ENCODE measurements around the gene PSTPIP1.
A peak's percentile ranks its signal among the peaks of the same experiment; 100 is the strongest.
"Not testable (repeated sequence)": the region's sequence is repeated elsewhere in the genome, so short reads cannot be mapped to it uniquely, and the experiment has no call there.

The PSTPIP1 gene

DNA sequence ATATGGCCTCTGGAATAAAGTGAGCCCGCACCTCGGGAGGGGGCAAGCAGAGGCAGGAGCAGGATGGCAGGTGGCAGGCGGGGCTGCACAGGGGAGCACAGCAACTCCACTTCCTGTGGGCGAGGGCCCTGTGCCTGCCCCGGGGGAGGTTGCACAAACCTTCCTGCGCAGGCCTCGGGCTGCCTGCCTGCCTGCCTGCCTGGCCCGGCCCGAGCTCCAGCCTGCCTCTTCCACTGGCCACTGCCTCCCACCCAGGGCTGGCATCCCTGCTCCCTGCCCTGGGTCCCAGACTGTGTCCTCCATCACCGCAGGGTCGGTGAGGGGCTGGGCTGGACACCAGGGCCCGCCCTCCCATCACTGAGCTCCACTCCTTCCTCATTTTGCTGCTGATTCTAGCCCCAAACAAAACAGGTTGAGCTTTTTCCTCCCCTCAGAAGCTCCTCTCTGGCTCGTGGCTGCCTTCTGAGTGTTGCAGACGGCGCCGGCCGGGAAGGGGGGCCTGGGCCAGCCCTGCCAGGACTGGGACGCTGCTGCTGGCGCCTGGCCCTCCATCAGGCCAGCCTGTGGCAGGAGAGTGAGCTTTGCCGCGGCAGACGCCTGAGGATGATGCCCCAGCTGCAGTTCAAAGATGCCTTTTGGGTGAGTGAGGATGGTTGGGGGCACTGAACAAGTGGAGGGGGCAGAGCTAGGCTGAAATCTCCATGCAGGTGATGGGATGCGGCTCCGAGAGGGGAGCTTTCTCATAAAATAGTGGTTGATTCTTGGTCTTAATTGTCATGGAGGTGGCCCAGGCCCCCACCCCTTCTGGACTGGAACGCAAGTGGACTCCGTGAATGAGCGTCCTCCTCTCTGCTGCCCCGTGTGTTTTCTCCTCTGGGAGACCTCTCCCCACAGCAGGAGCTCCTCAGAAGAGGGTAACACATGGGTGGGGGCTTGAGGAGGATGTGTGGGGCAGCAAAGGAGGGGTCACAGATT, at the start of gene PSTPIP1:
Gene PSTPIP1, plus strand, starts transcription at position 156 of the 975 bp plus-strand sequence. Its CDS starts 448 bp downstream, at position 604.
- DNase-seq (ENCODE audit: low read depth in 3 of 3) = peak in 1 of 3 donors; percentile 69

DNA sequence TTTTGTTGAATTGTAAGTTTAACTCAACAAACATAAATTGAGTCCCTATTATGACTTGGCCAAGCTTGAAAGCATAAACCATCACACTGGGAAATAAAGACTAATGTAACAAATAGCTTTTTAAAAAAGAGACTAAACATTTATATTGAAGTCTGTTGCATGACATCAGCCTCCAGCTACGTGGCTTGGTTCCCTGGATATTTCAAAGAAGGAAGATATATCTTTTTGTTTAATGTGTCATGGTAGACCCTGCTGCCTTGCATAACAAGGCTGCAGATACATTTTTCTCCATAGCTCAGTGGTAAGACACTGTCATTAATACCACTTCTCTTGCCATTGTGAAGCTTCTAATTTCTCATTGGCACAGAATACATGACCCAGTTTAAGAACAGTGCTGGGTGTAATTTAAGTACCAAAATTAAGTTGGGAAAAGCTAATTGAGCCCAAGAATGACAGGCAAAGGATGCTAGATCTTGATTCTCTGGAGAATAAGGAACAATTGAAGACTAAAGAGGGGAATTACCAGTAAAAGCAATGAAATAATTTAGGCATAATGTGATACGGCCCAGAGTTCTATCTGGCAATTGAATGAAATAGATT, 49.3 kb upstream of the PSTPIP1 start:
- DNase-seq (ENCODE audit: low read depth in 3 of 3) = no peak

DNA sequence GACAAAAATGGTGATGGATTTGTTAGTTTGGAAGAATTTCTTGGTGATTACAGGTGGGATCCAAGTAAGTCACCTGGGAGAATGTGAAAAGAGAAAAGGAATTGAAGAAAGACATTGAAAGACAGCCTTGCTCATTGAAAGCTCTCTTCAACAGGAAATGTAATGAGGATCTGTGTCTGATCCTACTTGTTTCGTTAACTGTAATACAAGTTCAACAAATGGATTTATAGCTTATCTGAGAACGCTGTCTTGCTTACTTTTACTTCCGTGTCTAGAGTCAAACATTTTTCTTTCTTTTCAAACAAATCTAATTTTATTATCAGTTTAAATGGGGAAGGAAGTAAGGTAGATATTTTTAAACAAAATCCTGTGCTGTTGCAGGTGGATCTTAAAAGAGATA, 47.5 kb upstream of the PSTPIP1 start:
- no peak for DNase-seq (ENCODE audit: low read depth in 3 of 3)

- no peak for DNase-seq (ENCODE audit: low read depth in 3 of 3)
Measured at GRCh38 chr15:76951220-76951619, 43.7 kb upstream of the PSTPIP1 start.

DNA sequence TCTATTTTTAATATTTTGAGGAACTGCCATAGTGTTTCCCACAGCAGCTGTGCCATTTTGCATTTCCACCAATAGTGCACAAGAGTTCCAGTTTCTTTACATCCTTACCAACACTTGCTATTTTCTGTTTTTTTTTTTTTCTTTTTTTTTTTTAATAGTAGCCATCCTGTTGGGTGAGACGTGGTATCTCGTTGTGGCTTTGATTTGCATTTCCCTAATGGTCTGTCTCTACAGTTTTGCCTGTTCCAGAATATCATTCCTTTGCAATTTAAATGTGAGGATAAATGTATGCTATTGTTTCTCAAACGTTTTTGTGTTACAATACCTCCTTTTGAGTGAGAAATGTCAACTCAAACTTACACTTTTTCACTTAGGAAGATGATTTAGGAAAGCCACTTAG, 41.0 kb upstream of the PSTPIP1 start:
- no peak for DNase-seq (ENCODE audit: low read depth in 3 of 3)

DNA sequence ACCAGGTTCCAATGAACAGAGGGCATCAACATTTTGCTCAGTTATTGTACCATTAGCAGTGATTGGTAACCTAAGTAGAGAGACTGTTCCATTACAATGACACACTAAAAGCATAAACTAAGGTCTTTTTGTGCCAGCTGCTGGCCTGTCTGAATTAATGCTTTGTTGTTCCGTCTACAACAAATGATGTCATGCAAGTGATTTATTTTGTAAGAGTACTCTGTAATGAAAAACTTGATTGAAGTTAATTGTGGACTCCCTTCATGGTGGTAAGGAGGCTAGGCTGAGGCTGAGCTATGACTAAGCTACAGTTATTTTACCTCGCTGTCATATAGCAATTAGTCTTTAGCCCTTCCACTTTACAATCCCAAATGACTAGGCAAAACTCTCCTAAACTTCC, 40.2 kb upstream of the PSTPIP1 start:
- no peak for DNase-seq (ENCODE audit: low read depth in 3 of 3)

GRCh38 chr15:76961268-76962011, 33.5 kb upstream of the PSTPIP1 start:
- no peak for DNase-seq (ENCODE audit: low read depth in 3 of 3)

- DNase-seq (ENCODE audit: low read depth in 3 of 3) = no peak
Measured at GRCh38 chr15:76962337-76963013, 32.5 kb upstream of the PSTPIP1 start.

DNA sequence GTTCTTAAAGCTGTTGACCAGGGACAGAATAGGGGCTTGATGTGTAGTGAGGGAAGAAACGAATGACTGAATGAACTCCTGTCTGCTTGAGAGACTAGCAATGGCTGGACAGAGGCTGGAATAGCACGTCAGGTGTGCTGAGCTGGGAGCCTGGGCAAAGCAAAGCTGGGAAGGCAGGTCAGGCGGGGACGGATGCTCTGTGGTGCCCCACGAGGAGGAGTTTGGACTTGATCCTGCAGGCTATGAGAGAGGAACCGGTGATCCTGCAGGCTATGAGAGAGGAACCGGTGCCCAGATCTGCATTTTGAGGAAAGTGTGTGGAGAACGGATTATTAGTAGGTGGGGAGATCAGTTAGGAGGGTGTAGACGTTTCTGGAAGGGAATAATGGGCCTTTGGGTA, 31.3 kb upstream of the PSTPIP1 start:
- DNase-seq (ENCODE audit: low read depth in 3 of 3) = no peak

DNA sequence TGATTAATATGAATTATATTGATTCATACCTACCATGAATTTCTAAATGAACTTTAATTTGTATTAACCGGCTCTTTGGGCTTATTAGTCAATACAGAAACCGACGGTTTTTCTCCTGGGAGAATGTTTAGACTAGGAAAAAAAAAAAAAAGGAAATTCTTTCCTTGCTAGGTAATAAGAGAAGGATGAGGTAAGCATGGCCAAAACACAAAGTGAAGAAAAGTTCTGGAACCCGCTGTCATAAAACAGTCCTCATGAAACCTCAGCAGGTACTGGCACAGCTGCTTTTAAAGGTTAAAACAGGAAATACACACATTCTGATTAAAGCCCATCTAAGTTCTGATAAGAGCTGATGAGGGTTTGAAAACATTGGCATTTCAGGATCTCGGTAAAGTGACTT, 30.8 kb upstream of the PSTPIP1 start:
- no peak for DNase-seq (ENCODE audit: low read depth in 3 of 3)

DNA sequence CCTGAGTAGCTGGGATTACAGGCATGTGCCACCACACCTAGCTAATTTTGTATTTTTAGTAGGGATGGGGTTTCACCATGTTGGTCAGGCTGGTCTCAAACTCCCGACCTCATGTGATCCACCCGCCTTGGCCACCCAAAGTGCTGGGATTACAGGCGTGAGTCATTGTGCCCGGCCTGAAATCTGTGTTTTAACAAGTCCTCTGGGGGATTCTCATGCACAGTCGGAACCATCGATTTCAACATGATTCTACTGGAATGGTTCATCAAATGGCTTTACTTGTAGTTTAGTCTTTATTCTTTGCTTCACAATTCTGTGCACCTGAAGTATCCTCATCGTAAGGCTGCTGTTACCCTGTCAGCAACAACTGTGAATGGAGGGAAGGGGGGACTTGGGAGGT, 28.9 kb upstream of the PSTPIP1 start:
- not testable (repeated sequence) for DNase-seq (ENCODE audit: low read depth in 3 of 3)

GRCh38 chr15:76967067-76967466, 27.9 kb upstream of the PSTPIP1 start:
- no peak for DNase-seq (ENCODE audit: low read depth in 3 of 3)

DNA sequence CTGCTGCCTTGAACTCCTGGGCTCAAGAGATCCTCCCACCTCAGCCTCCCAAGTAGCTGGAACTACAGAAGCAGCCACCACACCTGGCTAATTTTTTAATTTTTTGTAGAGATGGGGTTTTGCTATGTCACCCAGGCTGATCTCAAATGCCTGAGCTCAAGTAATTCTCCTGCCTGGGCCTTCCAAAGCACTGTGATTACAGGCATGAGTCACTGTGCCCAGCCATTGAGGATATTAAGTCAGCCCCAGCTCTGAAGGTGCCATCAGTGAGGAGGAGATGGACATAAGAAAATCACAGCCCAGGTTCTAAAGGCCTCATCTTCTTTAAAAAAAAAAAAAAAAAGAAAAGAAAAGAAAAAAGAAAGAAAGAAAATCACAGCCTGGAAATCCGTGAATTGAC, 26.6 kb upstream of the PSTPIP1 start:
- DNase-seq (ENCODE audit: low read depth in 3 of 3) = no peak

- no peak for DNase-seq (ENCODE audit: low read depth in 3 of 3)
Measured at GRCh38 chr15:76972389-76973361, 22.3 kb upstream of the PSTPIP1 start.

- DNase-seq (ENCODE audit: low read depth in 3 of 3) = peak; percentile 40 to 60 (median 51)
Measured at GRCh38 chr15:76973362-76973743, 21.6 kb upstream of the PSTPIP1 start.

DNA sequence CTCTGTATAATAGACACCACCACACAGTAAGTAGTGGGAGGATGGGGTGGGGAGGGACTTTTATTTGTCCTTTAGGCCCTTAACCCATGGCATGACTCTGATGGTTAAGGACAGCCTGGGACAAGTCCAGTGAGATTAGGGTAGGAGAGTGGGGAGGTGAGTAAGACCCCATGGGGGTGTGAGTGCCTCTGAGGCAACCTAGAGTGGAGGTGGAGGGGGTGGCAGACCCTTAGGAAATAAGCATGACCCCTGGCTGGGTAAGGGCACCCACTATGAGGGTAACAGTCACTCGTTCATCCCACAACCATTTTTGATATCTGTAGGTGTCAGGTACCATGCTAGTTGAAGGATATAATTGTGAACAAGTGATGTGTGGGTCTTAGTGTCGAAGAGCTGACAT, 21.0 kb upstream of the PSTPIP1 start:
- DNase-seq (ENCODE audit: low read depth in 3 of 3) = no peak

DNA sequence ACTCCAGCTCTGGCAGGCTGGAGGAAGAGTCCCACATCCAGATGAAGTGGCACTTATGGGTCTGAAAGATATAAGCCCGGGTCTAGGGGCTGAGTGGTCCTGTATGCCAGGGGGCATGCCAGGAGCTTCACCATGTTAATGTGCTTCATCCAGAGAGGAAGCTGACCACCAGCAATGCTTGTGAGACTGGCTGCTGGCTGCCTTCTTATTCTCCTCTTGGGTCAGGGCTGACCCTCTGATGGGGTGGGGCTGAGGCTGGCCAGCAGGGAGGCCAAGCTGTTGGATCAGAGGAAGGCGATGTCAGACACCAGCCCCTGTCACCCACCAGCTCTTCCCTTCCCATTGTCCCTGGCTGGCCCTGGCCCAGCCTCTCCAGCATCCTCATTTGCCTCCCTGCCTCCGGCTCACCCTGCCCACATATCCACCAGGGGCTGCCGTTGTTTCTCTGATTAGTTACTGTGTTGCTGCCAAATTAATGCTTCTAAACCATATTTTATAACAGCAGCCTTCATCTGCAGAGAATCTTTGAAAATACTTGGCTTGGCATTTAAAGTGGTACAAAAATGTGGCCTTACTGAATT, 20.4 kb upstream of the PSTPIP1 start:
- DNase-seq (ENCODE audit: low read depth in 3 of 3) = no peak

- DNase-seq (ENCODE audit: low read depth in 3 of 3) = no peak
Measured at GRCh38 chr15:76976141-76976540, 18.8 kb upstream of the PSTPIP1 start.

DNA sequence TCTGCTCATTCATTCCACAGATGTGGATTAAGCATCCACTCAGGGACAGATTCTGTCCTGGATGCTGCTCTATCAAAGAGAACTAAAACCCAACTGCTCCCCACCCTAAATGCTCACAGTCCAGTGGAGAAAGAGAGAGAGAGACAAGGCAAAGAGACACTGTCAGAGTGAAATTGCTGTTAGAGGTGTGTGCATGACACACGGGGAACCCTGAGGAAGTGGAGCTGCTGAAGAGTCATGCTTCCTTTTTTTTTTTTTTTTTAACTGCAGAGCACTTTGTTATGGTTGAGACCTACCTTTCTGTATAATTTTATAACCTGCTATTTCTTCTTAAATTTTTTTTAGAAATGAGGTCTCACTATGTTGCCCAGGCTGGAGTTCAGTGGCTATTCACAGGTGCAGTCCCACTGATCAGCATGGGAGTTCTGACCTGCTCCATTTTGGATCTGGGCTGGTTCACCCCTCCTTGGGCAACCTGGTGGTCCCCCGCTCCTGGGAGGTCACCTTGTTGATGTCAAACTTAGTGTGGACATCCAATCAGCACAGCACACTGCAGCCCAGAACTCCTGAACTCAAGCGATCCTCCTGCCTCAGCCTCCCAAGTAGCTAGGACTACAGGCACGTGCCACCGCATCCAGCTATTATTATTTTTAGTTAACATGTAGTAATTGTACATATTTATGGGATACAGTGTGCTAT, 18.2 kb upstream of the PSTPIP1 start:
- DNase-seq (ENCODE audit: low read depth in 3 of 3) = no peak

Data from stimulated activated CD4-positive, alpha-beta T cell treated with anti-CD3 and anti-CD28 coated beads, TNF-alpha, amount 100 ng/mL, for 48 hours (primary cell).